Upper lobe of right lung (tissue), 1 donor: Measurements from ENCODE around the gene ZFYVE1. TPM values are rescaled to one million over a fixed set of nuclear protein-coding genes. Genes with fewer than 3 reads are reported as not detected.

ENCODE experiments used
- ATAC-seq: fragments of 200-7000 bp; cut with Tn5 transposase; one replicate; pipeline ENCODE4 v1.9.1; 2020; ENCODE audit warnings: mild to moderate bottlenecking, moderate library complexity
- DNase-seq: peaks from one replicate; pipeline ENCODE4 v3.0.0-alpha.2; 2020
- H3K27ac ChIP-seq: fragments of 200-600 bp; one replicate; pipeline ENCODE4 v1.8.0; 2022
- H3K27me3 ChIP-seq: fragments of 200-600 bp; one replicate; pipeline ENCODE4 v1.8.0; 2022; ENCODE audit warnings: mild to moderate bottlenecking
- H3K36me3 ChIP-seq: fragments of 200-600 bp; one replicate; pipeline ENCODE4 v1.8.0; 2022
- H3K4me1 ChIP-seq: fragments of 200-600 bp; one replicate; pipeline ENCODE4 v1.8.0; 2022
- H3K4me3 ChIP-seq: fragments of 200-600 bp; one replicate; pipeline ENCODE4 v1.8.0; 2022; ENCODE audit warnings: mild to moderate bottlenecking
- H3K9me3 ChIP-seq: fragments of 200-600 bp; one replicate; pipeline ENCODE4 v1.8.0; 2022
- intact Hi-C: fragments of 100-400 bp; cut with DNase I; formaldehyde crosslinking; loops from one replicate; pipeline ENCODE4 v1.11.0; 2022
- total RNA-seq: library from RNA; stranded (reverse); fragmentation: NEBNext Ultra II Directional; extraction: Animal tissue kit (Norgen Biotek cat#: 25700); gene quantifications from one replicate; pipeline ENCODE4 v1.2.1, GENCODE V29; 2021
- TF ChIP-seq, protein P1 (sequence below): fragments of 200-600 bp; IDR thresholded peaks from one replicate; pipeline ENCODE4 v1.8.0; 2022; ENCODE audit warnings: antibody characterized with exemption
- donor health status: DM: no; HTN: yes; CAD: no; lungs with severe emphysema.

The ZFYVE1 gene
- total RNA-seq, 1 donor from 2014 or later, result 21.6 TPM

GRCh38 chr14:72980863-72981262 lies 46.0 kb downstream of the ZFYVE1 start:
- TF ChIP-seq, protein P1, sequence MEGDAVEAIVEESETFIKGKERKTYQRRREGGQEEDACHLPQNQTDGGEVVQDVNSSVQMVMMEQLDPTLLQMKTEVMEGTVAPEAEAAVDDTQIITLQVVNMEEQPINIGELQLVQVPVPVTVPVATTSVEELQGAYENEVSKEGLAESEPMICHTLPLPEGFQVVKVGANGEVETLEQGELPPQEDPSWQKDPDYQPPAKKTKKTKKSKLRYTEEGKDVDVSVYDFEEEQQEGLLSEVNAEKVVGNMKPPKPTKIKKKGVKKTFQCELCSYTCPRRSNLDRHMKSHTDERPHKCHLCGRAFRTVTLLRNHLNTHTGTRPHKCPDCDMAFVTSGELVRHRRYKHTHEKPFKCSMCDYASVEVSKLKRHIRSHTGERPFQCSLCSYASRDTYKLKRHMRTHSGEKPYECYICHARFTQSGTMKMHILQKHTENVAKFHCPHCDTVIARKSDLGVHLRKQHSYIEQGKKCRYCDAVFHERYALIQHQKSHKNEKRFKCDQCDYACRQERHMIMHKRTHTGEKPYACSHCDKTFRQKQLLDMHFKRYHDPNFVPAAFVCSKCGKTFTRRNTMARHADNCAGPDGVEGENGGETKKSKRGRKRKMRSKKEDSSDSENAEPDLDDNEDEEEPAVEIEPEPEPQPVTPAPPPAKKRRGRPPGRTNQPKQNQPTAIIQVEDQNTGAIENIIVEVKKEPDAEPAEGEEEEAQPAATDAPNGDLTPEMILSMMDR, result no peak
- H3K4me1 ChIP-seq, result no peaks in the 10 kb centered on the region
- H3K36me3 ChIP-seq, result peaks cover 81% of the 10 kb centered on the region
- H3K4me3 ChIP-seq, result no peak overlapping the region
- H3K27me3 ChIP-seq, result no peaks in the 10 kb centered on the region
- ATAC-seq (no peak), DNase-seq (no peak)
- H3K9me3 ChIP-seq, result no peaks in the 10 kb centered on the region
- H3K27ac ChIP-seq, result no peak overlapping the region
- intact Hi-C loops, result no loop called here

DNA sequence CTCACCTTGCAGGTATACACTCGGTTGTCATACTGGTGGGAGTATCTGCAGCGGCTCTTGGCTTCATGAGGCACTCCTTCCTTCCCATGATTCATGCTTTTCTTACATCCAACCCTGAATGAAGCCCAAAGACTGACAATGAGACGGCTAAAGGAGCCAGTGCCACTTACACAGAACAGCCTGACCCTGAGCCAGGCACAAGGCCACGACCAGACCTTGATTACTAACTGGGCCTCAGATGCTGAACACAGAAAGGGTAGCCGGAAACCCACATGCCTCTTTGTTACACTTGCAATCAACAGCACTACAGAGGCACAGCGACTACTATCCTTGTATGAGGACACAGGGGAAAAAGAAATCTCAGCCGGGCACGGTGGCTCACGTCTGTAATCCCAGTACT lies 48.0 kb downstream of the ZFYVE1 start:
- Histone ChIP-seq H3K36me3 (peaks cover 89% of the 10 kb centered on the region), H3K27ac (no peak overlapping the region), H3K9me3 (no peaks in the 10 kb centered on the region), H3K4me1 (no peaks in the 10 kb centered on the region), H3K4me3 (no peak overlapping the region), H3K27me3 (no peaks in the 10 kb centered on the region)
- DNase-seq, result no peak
- intact Hi-C loops, result no loop called here
- TF ChIP-seq, protein P1, result no peak
- ATAC-seq, result no peak

DNA sequence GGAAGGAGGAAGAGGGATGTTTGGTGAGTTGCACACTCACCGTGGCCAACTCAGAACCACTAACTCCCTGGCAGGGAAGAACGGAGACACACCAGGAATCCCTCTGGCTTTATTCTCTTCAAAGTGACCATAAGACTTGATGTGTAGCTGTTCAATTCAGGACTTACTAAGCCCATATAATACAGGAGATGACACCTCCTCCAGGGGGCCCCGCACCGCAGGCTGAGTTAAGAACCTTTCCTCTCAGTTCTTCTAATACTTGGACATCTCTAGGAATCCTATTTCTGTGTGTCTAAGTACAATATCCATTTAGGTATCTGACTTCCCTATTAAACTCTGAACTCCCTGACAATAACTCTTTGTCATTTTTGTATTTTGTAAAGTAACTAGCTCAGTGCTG lies 51.1 kb downstream of the ZFYVE1 start:
- H3K4me1 ChIP-seq, result no peaks in the 10 kb centered on the region
- intact Hi-C loops, result no loop called here
- DNase-seq, result no peak
- TF ChIP-seq, protein P1, result no peak
- no peak overlapping the region for H3K4me3 ChIP-seq
- no peaks in the 10 kb centered on the region for H3K9me3 ChIP-seq
- peaks cover 97% of the 10 kb centered on the region for H3K36me3 ChIP-seq
- ATAC-seq, result no peak
- no peak overlapping the region for H3K27ac ChIP-seq
- no peaks in the 10 kb centered on the region for H3K27me3 ChIP-seq

DNA sequence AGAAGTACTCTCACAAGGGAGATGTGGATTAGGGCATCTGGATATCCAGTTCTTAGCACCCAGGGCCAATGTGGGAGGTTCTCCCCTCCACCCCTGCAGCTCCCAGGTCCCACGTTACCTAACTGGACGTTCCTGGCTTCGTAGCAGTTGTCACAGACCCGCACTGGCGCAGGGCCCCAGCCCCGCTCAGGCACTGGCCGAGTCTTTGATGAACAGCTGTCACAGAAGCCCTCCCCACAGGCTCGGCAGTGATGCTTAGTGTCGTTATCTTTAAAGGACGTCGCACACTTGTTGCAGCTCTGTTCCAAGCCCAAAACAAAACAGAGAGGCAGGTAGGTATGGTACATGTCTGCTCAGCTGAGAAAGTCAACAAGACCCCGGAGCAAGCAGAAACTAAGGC lies 52.2 kb downstream of the ZFYVE1 start:
- TF ChIP-seq, protein P1, result no peak
- DNase-seq, result no peak
- H3K36me3 ChIP-seq, result peaks cover 97% of the 10 kb centered on the region

GRCh38 chr14:72970824-72971434 lies 56.0 kb downstream of the ZFYVE1 start:
- TF ChIP-seq, protein P1, result no peak
- intact Hi-C loops, result no loop called here
- Histone ChIP-seq H3K36me3 (peaks cover 69% of the 10 kb centered on the region), H3K4me1 (no peaks in the 10 kb centered on the region), H3K4me3 (no peak overlapping the region), H3K27ac (no peak overlapping the region), H3K27me3 (no peaks in the 10 kb centered on the region), H3K9me3 (no peaks in the 10 kb centered on the region)
- ATAC-seq, result no peak
- no peak for DNase-seq

More for the DNA sequence above, 52.2 kb downstream of the ZFYVE1 start:
- intact Hi-C loops, result no loop called here
- ATAC-seq, result no peak
- Histone ChIP-seq H3K9me3 (no peaks in the 10 kb centered on the region), H3K4me3 (no peak overlapping the region), H3K27ac (no peak overlapping the region), H3K27me3 (no peaks in the 10 kb centered on the region), H3K4me1 (no peaks in the 10 kb centered on the region)
